BJ (cell line): ENCODE data around the gene C2orf68. TPM values are rescaled to one million over a fixed set of nuclear protein-coding genes. Genes with fewer than 3 reads are reported as not detected.
"Not testable (repeated sequence)": the region's sequence is repeated elsewhere in the genome, so short reads cannot be mapped to it uniquely, and the experiment has no call there.

Source experiments
- CTCF ChIA-PET: fragments of 350-600 bp; formaldehyde crosslinking; extraction: SDS; loops from one replicate; lab custom pipeline; 2021; ENCODE audit warnings: antibody characterized with exemption, inconsistent platforms; lab: Yijun Ruan, JAX
- POLR2A ChIA-PET: fragments of 300-600 bp; sonication (Branson Sonifier 250); formaldehyde crosslinking; extraction: SDS; loops from one replicate; lab custom pipeline; 2021; ENCODE audit warnings: antibody characterized with exemption; lab: Charles Lee
- DNase-seq: peaks from one replicate; pipeline ENCODE4 v3.0.0-alpha.2; 2011; ENCODE audit warnings: low read depth
- H3K27me3 ChIP-seq: 2 replicates; pipeline ENCODE4 v1.6.0; 2011; ENCODE audit warnings: low read length; ENCODE audit not compliant: control insufficient read depth, insufficient read depth
- H3K36me3 ChIP-seq: 2 replicates; pipeline ENCODE4 v1.5.1; 2011; ENCODE audit warnings: low read length; ENCODE audit not compliant: control insufficient read depth, insufficient read depth
- H3K4me3 ChIP-seq: 2 replicates; pipeline ENCODE4 v1.5.1; 2011; ENCODE audit warnings: low read depth, mild to moderate bottlenecking, control low read depth, low read length
- polyA plus RNA-seq: library from polyadenylated mRNA; depleted of rRNA; stranded (reverse); fragments of >200 nt; gene quantifications from 2 replicates; pipeline ENCODE4 v1.2.3, GENCODE V29; 2011
- TF ChIP-seq, protein P1 (sequence below): IDR thresholded peaks from 2 replicates; pipeline ENCODE4 v1.5.1; 2011; ENCODE audit warnings: low read depth, mild to moderate bottlenecking, control low read depth, inconsistent platforms, low read length, moderate library complexity; ENCODE audit not compliant: insufficient read depth

Gene C2orf68
- polyA plus RNA-seq, 1 experiment = 16.4 TPM

DNA sequence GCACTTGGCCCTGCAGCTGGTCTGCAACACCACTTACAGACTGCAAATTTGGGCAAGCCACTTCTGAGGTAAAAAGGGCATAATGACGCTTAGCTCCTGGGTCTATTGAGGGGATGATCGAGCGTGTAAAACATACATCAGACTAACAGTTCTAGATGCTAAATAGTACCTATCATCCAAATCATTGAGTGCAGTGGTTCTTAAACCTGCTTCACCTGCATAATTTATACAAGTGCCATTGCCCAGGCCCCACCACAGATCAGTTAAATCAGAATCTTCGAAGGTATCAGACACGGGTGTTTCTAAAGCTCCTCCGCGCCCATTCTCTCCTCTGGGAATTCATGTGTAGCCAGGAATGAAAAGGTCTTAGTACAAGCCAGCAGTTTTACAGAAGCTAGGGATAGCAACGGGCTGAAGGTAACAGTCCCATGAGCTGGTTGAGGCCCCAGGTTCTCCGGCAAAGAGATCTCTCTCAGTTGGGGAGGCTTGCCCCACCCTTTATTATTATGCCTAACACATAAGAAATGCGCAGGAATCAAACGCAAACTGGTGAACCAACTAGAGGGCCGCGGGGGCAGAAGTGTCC, 17.1 kb downstream of the C2orf68 start:
- H3K4me3 ChIP-seq = peak overlapping the region; percentile 53
- DNase-seq = no peak
- H3K27me3 ChIP-seq = no peaks in the 10 kb centered on the region
- H3K36me3 ChIP-seq = peaks cover 15% of the 10 kb centered on the region
- ChIA-PET POLR2A (interaction anchor here (0.6 to 1.6 kb wide), 2 partner anchors 10 to 130 kb away, joined by 3 to 8 read pairs; no protein-coding TSS in a partner anchor), CTCF (interaction anchor here (0.8 to 1.7 kb wide), 4 partner anchors 10 to 57 kb away, joined by 3 to 8 read pairs (median 4); no protein-coding TSS in a partner anchor)
- TF ChIP-seq, protein P1, sequence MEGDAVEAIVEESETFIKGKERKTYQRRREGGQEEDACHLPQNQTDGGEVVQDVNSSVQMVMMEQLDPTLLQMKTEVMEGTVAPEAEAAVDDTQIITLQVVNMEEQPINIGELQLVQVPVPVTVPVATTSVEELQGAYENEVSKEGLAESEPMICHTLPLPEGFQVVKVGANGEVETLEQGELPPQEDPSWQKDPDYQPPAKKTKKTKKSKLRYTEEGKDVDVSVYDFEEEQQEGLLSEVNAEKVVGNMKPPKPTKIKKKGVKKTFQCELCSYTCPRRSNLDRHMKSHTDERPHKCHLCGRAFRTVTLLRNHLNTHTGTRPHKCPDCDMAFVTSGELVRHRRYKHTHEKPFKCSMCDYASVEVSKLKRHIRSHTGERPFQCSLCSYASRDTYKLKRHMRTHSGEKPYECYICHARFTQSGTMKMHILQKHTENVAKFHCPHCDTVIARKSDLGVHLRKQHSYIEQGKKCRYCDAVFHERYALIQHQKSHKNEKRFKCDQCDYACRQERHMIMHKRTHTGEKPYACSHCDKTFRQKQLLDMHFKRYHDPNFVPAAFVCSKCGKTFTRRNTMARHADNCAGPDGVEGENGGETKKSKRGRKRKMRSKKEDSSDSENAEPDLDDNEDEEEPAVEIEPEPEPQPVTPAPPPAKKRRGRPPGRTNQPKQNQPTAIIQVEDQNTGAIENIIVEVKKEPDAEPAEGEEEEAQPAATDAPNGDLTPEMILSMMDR = no peak

DNA sequence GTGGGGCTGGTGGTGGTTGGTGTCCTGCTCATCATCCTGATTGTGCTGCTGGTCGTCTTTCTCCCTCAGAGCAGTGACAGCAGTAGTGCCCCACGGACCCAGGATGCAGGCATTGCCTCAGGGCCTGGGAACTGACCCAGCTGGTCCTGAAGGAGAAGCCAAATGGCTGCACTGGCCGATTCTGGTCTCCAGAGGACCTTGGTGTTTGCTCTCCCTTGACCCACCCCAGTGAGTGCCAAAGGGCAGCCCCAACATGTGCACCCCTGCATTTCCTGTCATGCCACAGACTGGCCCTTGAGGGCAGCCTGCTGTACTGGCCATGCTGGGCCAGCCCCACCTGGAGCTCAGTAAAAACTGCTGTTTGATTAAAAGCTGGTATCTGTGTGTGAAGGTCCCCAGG, 18.8 kb downstream of the C2orf68 start:
- ChIA-PET CTCF (no interaction called here), POLR2A (no interaction called here)
- TF ChIP-seq, protein P1 = no peak
- Histone ChIP-seq H3K4me3 (no peak overlapping the region), H3K36me3 (peaks cover 7% of the 10 kb centered on the region), H3K27me3 (no peaks in the 10 kb centered on the region)
- DNase-seq = no peak

DNA sequence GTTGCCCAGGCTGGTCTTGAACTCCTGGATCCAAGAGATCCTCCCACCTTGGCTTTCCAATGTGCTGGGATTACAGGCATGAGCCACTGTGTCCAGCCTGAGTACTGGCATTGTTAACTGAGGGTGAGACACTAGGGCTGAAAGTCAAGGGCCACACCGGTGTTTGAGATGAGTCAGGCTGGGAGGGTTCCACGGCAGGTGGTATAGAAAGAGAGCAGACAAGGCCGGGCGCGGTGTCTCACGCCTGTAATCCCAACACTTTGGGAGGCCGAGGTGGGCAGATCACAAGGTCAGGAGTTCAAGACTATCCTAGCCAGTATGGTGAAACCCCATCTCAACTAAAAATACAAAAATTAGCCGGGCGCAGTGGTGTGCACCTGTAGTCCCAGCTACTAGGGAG, 19.6 kb downstream of the C2orf68 start:
- CTCF ChIA-PET = interaction anchor here (0.5 to 1.6 kb wide), 2 partner anchors 136 to 600 kb away, joined by 3 read pairs; no protein-coding TSS in a partner anchor
- H3K27me3 ChIP-seq, POLR2A ChIA-PET, H3K36me3 ChIP-seq, DNase-seq, H3K4me3 ChIP-seq: not testable (repeated sequence)

DNA sequence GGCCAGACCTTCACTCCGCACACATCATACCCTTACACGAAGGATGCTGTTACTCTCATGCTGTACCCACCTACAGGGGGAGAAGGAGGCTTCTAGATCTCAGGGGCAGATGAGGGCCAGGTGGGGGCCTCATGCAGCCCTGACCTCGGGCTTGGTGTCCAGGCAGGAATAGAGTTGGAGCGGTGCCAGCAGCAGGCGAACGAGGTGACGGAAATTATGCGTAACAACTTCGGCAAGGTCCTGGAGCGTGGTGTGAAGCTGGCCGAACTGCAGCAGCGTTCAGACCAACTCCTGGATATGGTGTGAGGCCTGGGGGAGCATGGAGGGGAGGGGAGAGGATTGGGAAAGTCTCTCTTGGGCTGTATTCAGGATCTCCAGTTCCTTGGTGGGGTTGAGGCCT, 20.3 kb downstream of the C2orf68 start:
- ChIA-PET POLR2A (no interaction called here), CTCF (interaction anchor here (0.5 to 1.6 kb wide), 5 partner anchors 13 to 599 kb away, joined by 3 to 5 read pairs (median 3); no protein-coding TSS in a partner anchor)
- no peak for DNase-seq
- TF ChIP-seq, protein P1 = no peak
- H3K36me3 ChIP-seq = peaks cover 1% of the 10 kb centered on the region; the same call in 1 of the 2 replicates
- H3K4me3 ChIP-seq = no peak overlapping the region
- no peaks in the 10 kb centered on the region for H3K27me3 ChIP-seq

DNA sequence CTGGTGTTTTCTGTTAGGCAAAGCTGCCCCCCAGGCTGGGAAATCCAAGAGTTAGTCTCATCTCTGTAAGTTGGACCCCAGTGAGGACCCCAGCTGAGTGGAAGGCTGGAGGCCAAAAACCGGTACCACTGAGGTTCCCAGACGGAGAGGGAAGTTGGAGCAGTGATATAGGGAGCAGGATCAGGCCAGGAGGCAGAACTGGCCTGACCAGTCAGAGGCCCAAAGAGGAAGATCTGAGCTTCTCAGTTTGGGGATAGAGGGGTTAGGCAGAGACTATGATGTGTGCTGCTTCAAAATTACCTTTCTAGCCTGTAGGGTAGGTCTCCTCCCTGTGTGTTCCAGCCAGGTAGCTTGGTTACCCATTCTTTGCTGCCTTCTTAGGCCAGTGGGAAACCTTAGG, 20.9 kb downstream of the C2orf68 start:
- Histone ChIP-seq H3K27me3 (no peaks in the 10 kb centered on the region), H3K36me3 (peaks cover 1% of the 10 kb centered on the region; the same call in 1 of the 2 replicates), H3K4me3 (no peak overlapping the region)
- no peak for DNase-seq
- CTCF ChIA-PET = interaction anchor here (0.7 to 1.6 kb wide), 7 partner anchors 10 to 170 kb away, joined by 3 to 6 read pairs (median 3); no protein-coding TSS in a partner anchor
- POLR2A ChIA-PET = no interaction called here
- TF ChIP-seq, protein P1 = no peak
